Mesothelial cell of epicardium (in vitro differentiated cells): ENCODE results near the gene DOLK. TPM values are rescaled to one million over a fixed set of nuclear protein-coding genes. Genes with fewer than 3 reads are reported as not detected.

Experiments
- DNase-seq, 2 experiments: peaks; one replicate each; pipeline ENCODE4 v3.0.0; 2021; ENCODE audit warnings: low spot score in 2 of 2; ENCODE audit not compliant: unreplicated experiment in 2 of 2
- H3K27ac Mint-ChIP-seq: 2 replicates; pipeline ENCODE4 v1.8.0; 2021; ENCODE audit warnings: mixed read lengths
- H3K27me3 Mint-ChIP-seq: 2 replicates; pipeline ENCODE4 v1.8.0; 2021; ENCODE audit warnings: low read depth, mixed read lengths
- H3K36me3 Mint-ChIP-seq: 2 replicates; pipeline ENCODE4 v1.8.0; 2021; ENCODE audit warnings: mixed read lengths
- H3K4me1 Mint-ChIP-seq: 2 replicates; pipeline ENCODE4 v1.8.0; 2021; ENCODE audit warnings: mixed read lengths
- H3K4me3 Mint-ChIP-seq: 2 replicates; pipeline ENCODE4 v1.8.0; 2021; ENCODE audit warnings: mild to moderate bottlenecking, moderate library complexity, mixed read lengths
- H3K9me3 Mint-ChIP-seq: 2 replicates; pipeline ENCODE4 v1.8.0; 2021; ENCODE audit warnings: mixed read lengths
- total RNA-seq: library from RNA; stranded (reverse); gene quantifications from 3 replicates; pipeline ENCODE4 v1.2.1, GENCODE V29; 2021
- TF ChIP-seq, protein P1 (sequence below): fragments of 200-600 bp; sonication (generic); IDR thresholded peaks from one replicate; pipeline ENCODE4 v1.5.0; 2021; ENCODE audit warnings: antibody characterized with exemption; ENCODE audit not compliant: unreplicated experiment

Gene DOLK
- total RNA-seq, 1 donor from 2014 or later: 17.0 TPM

DNA sequence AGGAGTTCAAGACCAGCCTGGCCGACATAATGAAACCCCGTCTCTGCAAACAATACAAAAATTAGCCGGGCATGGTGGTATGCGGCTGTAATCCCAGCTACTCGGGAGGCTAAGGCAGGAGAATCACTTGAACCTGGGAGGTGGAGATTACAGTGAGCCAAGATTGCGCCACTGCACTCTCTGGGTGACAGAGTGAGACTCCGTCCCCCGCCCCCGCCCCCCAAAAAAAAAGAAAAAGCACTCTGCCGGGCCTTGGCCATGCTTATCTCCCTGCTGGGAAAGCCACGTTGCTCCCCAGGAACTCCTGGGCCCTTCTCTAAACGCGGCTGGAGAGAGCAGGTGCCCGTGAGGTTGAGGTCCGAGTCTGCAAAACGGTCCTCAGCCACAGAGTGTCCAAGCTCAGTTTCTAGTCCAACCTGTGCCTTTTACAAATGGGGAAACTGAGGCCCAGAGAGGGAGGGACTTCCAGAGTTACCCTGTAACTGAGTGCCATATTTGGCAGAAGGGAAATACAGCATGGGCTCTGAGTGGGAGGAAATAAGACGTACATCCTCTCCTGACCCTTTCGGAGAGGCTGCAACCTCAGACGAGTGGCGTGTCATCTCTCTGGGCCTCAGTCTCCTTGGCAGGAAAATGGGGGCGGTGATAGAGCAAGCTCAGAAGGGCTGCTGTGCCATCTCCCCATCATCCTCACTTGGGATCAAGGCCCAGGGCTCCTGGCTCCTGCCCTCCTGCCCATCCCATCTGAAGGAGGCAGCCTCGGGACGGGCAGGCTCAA is 33.2 kb downstream of the DOLK start:
- Mint-ChIP-seq H3K27me3 (no peaks in the 10 kb centered on the region), H3K36me3 (peaks cover 13% of the 10 kb centered on the region)

DNA sequence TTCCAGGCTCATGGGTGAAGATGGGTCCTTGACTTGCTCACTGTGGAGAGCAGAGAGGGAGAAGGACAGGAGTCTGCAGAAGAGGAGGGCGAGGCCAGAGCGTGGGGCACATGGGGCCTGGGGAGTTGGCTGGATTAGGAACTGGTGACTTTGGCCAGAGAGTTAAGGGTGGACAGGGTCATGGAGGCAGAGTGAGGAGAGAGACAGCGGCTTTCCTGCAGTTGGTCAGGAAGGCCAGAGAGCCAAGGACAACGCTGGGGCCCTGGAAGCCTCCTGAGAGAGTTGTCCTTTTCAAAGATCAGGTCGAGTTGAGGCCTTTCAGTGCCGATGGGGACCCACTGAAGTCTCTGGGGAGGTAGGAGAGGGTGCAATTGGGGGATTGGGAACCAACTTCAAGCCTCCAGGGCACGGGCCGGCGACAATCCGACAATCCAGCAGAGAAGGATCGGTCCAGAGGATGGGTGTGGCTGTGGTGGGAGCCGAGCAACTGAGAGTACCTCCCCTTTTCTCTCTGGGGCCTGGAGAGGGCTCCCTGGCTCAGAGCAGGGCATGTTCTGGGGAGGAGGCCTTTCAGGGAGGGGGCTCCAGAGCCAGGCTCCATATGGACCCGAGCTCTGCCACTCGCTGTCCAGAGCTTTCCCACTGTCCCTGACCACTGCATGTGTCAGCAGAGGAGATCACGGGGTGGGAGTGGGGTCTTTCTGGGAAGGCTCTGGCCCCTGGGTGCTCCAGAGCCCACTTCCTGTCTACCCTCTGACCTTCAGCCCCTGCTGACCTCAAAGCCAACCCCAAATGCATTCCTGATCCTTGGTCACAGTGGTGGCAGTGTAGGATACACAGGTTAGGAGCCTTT is 34.1 kb downstream of the DOLK start:
- no peak overlapping the region for H3K4me3 Mint-ChIP-seq
- no peaks in the 10 kb centered on the region for H3K27me3 Mint-ChIP-seq
- H3K27ac Mint-ChIP-seq: peak overlapping the region; percentile 51
- DNase-seq: no peak
- TF ChIP-seq, protein P1, sequence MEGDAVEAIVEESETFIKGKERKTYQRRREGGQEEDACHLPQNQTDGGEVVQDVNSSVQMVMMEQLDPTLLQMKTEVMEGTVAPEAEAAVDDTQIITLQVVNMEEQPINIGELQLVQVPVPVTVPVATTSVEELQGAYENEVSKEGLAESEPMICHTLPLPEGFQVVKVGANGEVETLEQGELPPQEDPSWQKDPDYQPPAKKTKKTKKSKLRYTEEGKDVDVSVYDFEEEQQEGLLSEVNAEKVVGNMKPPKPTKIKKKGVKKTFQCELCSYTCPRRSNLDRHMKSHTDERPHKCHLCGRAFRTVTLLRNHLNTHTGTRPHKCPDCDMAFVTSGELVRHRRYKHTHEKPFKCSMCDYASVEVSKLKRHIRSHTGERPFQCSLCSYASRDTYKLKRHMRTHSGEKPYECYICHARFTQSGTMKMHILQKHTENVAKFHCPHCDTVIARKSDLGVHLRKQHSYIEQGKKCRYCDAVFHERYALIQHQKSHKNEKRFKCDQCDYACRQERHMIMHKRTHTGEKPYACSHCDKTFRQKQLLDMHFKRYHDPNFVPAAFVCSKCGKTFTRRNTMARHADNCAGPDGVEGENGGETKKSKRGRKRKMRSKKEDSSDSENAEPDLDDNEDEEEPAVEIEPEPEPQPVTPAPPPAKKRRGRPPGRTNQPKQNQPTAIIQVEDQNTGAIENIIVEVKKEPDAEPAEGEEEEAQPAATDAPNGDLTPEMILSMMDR: no peak
- H3K36me3 Mint-ChIP-seq: peaks cover 21% of the 10 kb centered on the region
- H3K4me1 Mint-ChIP-seq: peaks cover 22% of the 10 kb centered on the region
- no peaks in the 10 kb centered on the region for H3K9me3 Mint-ChIP-seq

More for the DNA sequence above, 33.2 kb downstream of the DOLK start:
- Mint-ChIP-seq H3K27ac (no peak overlapping the region), H3K4me3 (no peak overlapping the region), H3K9me3 (no peaks in the 10 kb centered on the region), H3K4me1 (peaks cover 22% of the 10 kb centered on the region)
- TF ChIP-seq, protein P1: no peak
- DNase-seq: no peak

DNA sequence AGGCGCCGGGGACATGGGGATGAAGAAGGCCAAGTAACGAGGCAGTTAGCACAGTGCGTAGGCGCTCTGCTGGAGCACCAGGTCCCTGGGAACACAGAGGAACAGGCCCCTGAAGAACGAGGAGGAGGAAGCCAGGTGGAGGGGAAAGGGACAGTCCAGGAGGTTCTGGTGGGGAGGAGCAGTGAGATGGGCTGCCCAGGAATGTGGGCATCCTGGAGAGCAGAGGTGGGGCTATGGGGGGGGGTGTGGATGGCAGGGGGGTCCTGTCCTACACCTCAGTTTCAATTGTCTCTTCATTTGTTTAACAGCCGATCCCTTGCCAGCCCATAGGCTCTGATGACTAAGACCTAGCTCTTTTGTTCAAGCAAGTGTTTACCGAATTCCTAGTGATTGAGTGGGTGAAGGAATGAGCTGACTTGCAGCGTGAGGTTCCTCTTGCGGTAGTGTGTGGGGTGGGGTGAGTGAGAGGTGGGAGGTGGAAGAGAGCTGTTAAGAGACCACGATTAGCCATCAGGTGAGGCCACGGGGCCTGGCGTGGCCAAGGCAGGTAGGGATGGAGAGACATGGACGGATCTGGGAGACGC is 35.0 kb downstream of the DOLK start:
- no peak overlapping the region for H3K4me3 Mint-ChIP-seq
- H3K27ac Mint-ChIP-seq: peak overlapping the region; percentile 79
- H3K9me3 Mint-ChIP-seq: no peaks in the 10 kb centered on the region
- no peak for DNase-seq
- TF ChIP-seq, protein P1: no peak
- H3K27me3 Mint-ChIP-seq: no peaks in the 10 kb centered on the region
- peaks cover 22% of the 10 kb centered on the region for H3K4me1 Mint-ChIP-seq
- peaks cover 27% of the 10 kb centered on the region for H3K36me3 Mint-ChIP-seq

DNA sequence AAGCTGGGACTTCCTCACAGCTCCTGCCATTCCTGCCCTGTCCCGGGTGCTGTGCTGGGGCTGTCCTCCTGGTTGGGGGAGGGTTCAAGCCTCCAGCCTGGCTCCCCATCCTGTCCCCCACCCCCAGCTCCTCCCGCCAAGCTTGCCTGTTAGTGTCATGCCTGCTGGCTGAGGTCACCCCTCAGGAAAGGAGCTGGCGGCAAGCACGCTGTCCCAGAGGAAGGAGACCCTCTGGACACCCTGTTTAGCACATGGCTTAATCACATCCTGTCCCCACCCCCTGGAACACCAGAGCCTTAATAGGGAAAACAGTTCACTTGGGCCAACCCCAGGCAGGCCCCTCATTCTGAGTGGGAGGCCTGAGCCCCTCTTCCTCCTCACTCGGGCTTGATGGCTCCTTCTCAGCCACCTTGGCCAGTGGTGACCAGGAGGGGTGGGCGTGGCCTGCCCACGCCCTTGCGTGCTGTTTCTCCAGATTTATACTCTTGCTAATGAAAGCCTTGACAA is 35.8 kb downstream of the DOLK start:
- no peak for DNase-seq
- no peak overlapping the region for H3K4me3 Mint-ChIP-seq

DNA sequence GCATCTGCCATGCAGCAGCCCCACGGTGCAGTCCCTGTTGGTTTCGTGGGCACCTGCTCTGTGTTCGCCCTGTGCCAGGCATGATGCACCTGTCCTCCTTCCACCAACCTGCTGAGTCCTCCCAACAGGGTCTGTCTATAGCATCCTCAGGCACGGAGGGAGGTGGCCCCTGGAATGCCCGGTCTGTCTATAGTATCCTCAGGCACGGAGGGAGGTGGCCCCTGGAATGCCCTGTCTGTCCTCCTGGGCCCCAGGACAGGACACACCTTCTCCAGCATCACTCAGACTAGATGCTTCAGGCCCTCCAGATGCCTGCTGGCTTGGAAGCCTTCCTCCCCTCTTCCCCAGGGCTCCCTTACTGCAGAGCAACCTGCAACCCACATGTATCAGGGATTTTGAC is 36.5 kb downstream of the DOLK start:
- H3K4me3 Mint-ChIP-seq: no peak overlapping the region
- TF ChIP-seq, protein P1: no peak
- peaks cover 20% of the 10 kb centered on the region for H3K4me1 Mint-ChIP-seq
- no peaks in the 10 kb centered on the region for H3K27me3 Mint-ChIP-seq
- peaks cover 23% of the 10 kb centered on the region for H3K36me3 Mint-ChIP-seq
- DNase-seq: no peak
- H3K9me3 Mint-ChIP-seq: no peaks in the 10 kb centered on the region
- peak overlapping the region; percentile 4 for H3K27ac Mint-ChIP-seq

More for the DNA sequence above, 35.8 kb downstream of the DOLK start:
- H3K27ac Mint-ChIP-seq: peak overlapping the region; percentile 79
- peaks cover 25% of the 10 kb centered on the region for H3K36me3 Mint-ChIP-seq
- TF ChIP-seq, protein P1: no peak
- H3K27me3 Mint-ChIP-seq: no peaks in the 10 kb centered on the region
- peaks cover 20% of the 10 kb centered on the region for H3K4me1 Mint-ChIP-seq
- no peaks in the 10 kb centered on the region for H3K9me3 Mint-ChIP-seq
